HCT116 (cell line): ENCODE results near the gene PGA5. TPM values are rescaled to one million over a fixed set of nuclear protein-coding genes. Genes with fewer than 3 reads are reported as not detected.

Experiments
- ATAC-seq: fragments of 200-7000 bp; cut with Tn5 transposase; 2 replicates; pipeline ENCODE4 v1.9.1; 2020; ENCODE audit warnings: mild to moderate bottlenecking, moderate library complexity
- BruUV-seq: library from RNA; stranded (reverse); fragments of 400-500 nt; replicated peaks from 2 replicates; lab custom pipeline; 2021; lab: Mats Ljungman, UMichigan
- CTCF ChIA-PET: fragments of 300-600 bp; sonication (Branson Sonifier 250); formaldehyde crosslinking; loops from one replicate; lab custom pipeline; 2021; ENCODE audit warnings: antibody characterized with exemption; lab: Charles Lee
- POLR2A ChIA-PET: fragments of 300-600, 350-600 bp; sonication (Branson Sonifier 250); formaldehyde crosslinking; loops from one replicate; lab custom pipeline; 2021; ENCODE audit warnings: antibody characterized with exemption; lab: Charles Lee
- RAD21 ChIA-PET, 2 experiments: fragments of 300-600 bp; sonication (Branson Sonifier 250); formaldehyde crosslinking; loops; one replicate each; lab custom pipeline; 2023; ENCODE audit warnings: low total read pairs in 2 of 2; ENCODE audit not compliant: uncharacterized antibody in 2 of 2, unreplicated experiment in 2 of 2, low non-redundant PET in 1 of 2; lab: Charles Lee
- DNase-seq: peaks from one replicate; pipeline ENCODE4 v3.0.0-alpha.2; 2010; ENCODE audit warnings: low read depth, low spot score
- H2AFZ ChIP-seq: fragments of 200-600 bp; shearing (Covaris generic), sonication (generic); 2 replicates; pipeline ENCODE4 v1.6.1; 2017; ENCODE audit warnings: low read depth, mixed run types, mixed read lengths, antibody characterized with exemption, low read length; ENCODE audit not compliant: poor library complexity, severe bottlenecking
- H3K27ac ChIP-seq: 2 replicates; pipeline ENCODE4 v1.5.1; 2012; ENCODE audit warnings: low read depth, low read length
- H3K27me3 ChIP-seq: fragments of 200-600 bp; sonication (generic); 2 replicates; pipeline ENCODE4 v1.6.1; 2016; ENCODE audit warnings: mixed run types, low read length, mixed read lengths; ENCODE audit not compliant: insufficient read depth
- H3K36me3 ChIP-seq, 2 experiments: fragments of 200-500 bp in 1 of 2; fragments of 200-600 bp in 1 of 2; sonication (Bioruptor generic) in 1 of 2; sonication (generic) in 1 of 2; 2 replicates each; pipeline versions ENCODE4 v1.5.1 to v1.6.1; 2014 to 2016; ENCODE audit warnings: low read length in 2 of 2, inconsistent platforms in 1 of 2, mixed read lengths in 1 of 2, mixed run types in 1 of 2; ENCODE audit not compliant: insufficient read depth in 2 of 2, control insufficient read depth in 1 of 2
- H3K4me1 ChIP-seq, 2 experiments: fragments of 200-600 bp in 1 of 2; sonication (generic) in 1 of 2; 2 replicates each; pipeline versions ENCODE4 v1.5.1 to v1.6.1; 2012 to 2017; ENCODE audit warnings: low read length in 2 of 2, inconsistent platforms in 1 of 2, mild to moderate bottlenecking in 1 of 2, mixed read lengths in 1 of 2, mixed run types in 1 of 2, moderate library complexity in 1 of 2; ENCODE audit not compliant: insufficient read depth in 2 of 2, control insufficient read depth in 1 of 2
- H3K4me2 ChIP-seq: fragments of 200-600 bp; sonication (generic); 2 replicates; pipeline ENCODE4 v1.6.1; 2017; ENCODE audit warnings: mixed run types, low read length, mixed read lengths
- H3K4me3 ChIP-seq, 2 experiments: fragments of 200-600 bp in 1 of 2; sonication (generic) in 1 of 2; replicated peaks in 1 of 2; 2 replicates each; pipeline ENCODE4 v1.5.1; 2011 to 2016; ENCODE audit warnings: low read length in 2 of 2, control low read depth in 1 of 2, low read depth in 1 of 2, mild to moderate bottlenecking in 1 of 2, mixed read lengths in 1 of 2, mixed run types in 1 of 2
- H3K79me2 ChIP-seq: fragments of 200-600 bp; sonication (generic); 2 replicates; pipeline ENCODE4 v1.6.1; 2017; ENCODE audit warnings: mild to moderate bottlenecking, mixed run types, low read length, moderate library complexity, mixed read lengths; ENCODE audit not compliant: insufficient read depth
- H3K9ac ChIP-seq: fragments of 200-600 bp; sonication (generic); 2 replicates; pipeline ENCODE4 v1.6.1; 2016; ENCODE audit warnings: low read length, mixed read lengths
- H3K9me2 ChIP-seq: fragments of 200-600 bp; sonication (generic), shearing (Covaris generic); 2 replicates; pipeline ENCODE4 v1.6.1; 2017; ENCODE audit warnings: mixed run types, mild to moderate bottlenecking, moderate library complexity; ENCODE audit not compliant: insufficient read depth
- H3K9me3 ChIP-seq, 2 experiments: fragments of 200-500 bp in 1 of 2; fragments of 200-600 bp in 1 of 2; sonication (Bioruptor generic) in 1 of 2; sonication (generic) in 1 of 2; 2 replicates each; pipeline ENCODE4 v1.6.1; 2014 to 2017; ENCODE audit warnings: low read length in 2 of 2, mixed read lengths in 2 of 2, inconsistent platforms in 1 of 2, low read depth in 1 of 2, mild to moderate bottlenecking in 1 of 2, mixed run types in 1 of 2, moderate library complexity in 1 of 2; ENCODE audit not compliant: control insufficient read depth in 1 of 2, insufficient read depth in 1 of 2
- H4K20me1 ChIP-seq: fragments of 200-600 bp; sonication (generic), shearing (Covaris generic); 2 replicates; pipeline ENCODE4 v1.6.1; 2017; ENCODE audit warnings: mixed run types, mild to moderate bottlenecking, moderate library complexity; ENCODE audit not compliant: insufficient read depth
- CBX3 ChIP-seq: IDR thresholded peaks from 2 replicates; pipeline ENCODE4 v1.6.1; 2012; ENCODE audit warnings: low read depth
- CEBPB ChIP-seq: IDR thresholded peaks from 2 replicates; pipeline ENCODE4 v1.6.1; 2012; ENCODE audit warnings: low read depth
- ELF1 ChIP-seq: IDR thresholded peaks from 2 replicates; pipeline ENCODE4 v1.6.1; 2012; ENCODE audit warnings: low read depth, borderline replicate concordance
- EZH2 ChIP-seq: fragments of 200-600 bp; sonication (generic); IDR thresholded peaks from 2 replicates; pipeline ENCODE4 v1.6.1; 2017; ENCODE audit warnings: antibody characterized with exemption, mixed run types
- EZH2phosphoT487 ChIP-seq: fragments of 200-600 bp; IDR thresholded peaks from 2 replicates; pipeline ENCODE4 v1.6.1; 2018; ENCODE audit warnings: antibody characterized with exemption, borderline replicate concordance
- FOSL1 ChIP-seq: IDR thresholded peaks from 2 replicates; pipeline ENCODE4 v1.6.1; 2012; ENCODE audit warnings: low read depth
- JUND ChIP-seq: IDR thresholded peaks from 2 replicates; pipeline ENCODE4 v1.6.1; 2012
- POLR2A ChIP-seq: IDR thresholded peaks from 2 replicates; pipeline ENCODE4 v1.7.0; 2011; ENCODE audit warnings: borderline replicate concordance; ENCODE audit not compliant: insufficient read depth, insufficient read length; ENCODE audit errors: extremely low read depth
- POLR2AphosphoS5 ChIP-seq: IDR thresholded peaks from 2 replicates; pipeline ENCODE4 v1.6.1; 2011; ENCODE audit warnings: mild to moderate bottlenecking, low read depth, low read length, moderate library complexity
- RAD21 ChIP-seq: IDR thresholded peaks from 2 replicates; pipeline ENCODE4 v1.6.1; 2012; ENCODE audit warnings: low read depth, mild to moderate bottlenecking
- SIN3A ChIP-seq: IDR thresholded peaks from 2 replicates; pipeline ENCODE4 v1.6.1; 2012; ENCODE audit warnings: low read depth
- SP1 ChIP-seq: IDR thresholded peaks from 2 replicates; pipeline ENCODE4 v1.6.1; 2012; ENCODE audit warnings: low read depth
- SRF ChIP-seq: IDR thresholded peaks from 2 replicates; pipeline ENCODE4 v1.6.1; 2012; ENCODE audit warnings: low read depth
- TCF7L2 ChIP-seq: IDR thresholded peaks from 2 replicates; pipeline ENCODE4 v1.7.0; 2011; ENCODE audit warnings: borderline replicate concordance, inconsistent platforms; ENCODE audit not compliant: insufficient read depth, insufficient read length; ENCODE audit errors: extremely low read depth
- YY1 ChIP-seq: IDR thresholded peaks from 2 replicates; pipeline ENCODE4 v1.6.1; 2011; ENCODE audit warnings: low read length, low read depth, moderate library complexity, mild to moderate bottlenecking; ENCODE audit not compliant: insufficient replicate concordance; ENCODE audit errors: extremely low read depth
- intact Hi-C: fragments of 100-400 bp; cut with micrococcal nuclease; formaldehyde crosslinking; loops from 2 replicates; pipeline ENCODE4 v1.10.0; 2022
- total RNA-seq: library from RNA; stranded (reverse); gene quantifications from one replicate; pipeline ENCODE4 v1.2.1, GENCODE V29; 2021; ENCODE audit not compliant: unreplicated experiment
- TF ChIP-seq, protein P1 (sequence below): IDR thresholded peaks from 2 replicates; pipeline ENCODE4 v1.6.1; 2011; ENCODE audit warnings: mild to moderate bottlenecking, low read length, moderate library complexity; ENCODE audit not compliant: insufficient replicate concordance; ENCODE audit errors: extremely low read depth
- TF ChIP-seq, protein P2 (sequence below), 3 experiments: fragments of 200-600 bp in 1 of 3; sonication (generic) in 1 of 3; IDR thresholded peaks in 2 of 3; conservative IDR thresholded peaks in 1 of 3; 2 replicates each; pipeline ENCODE4 v1.5.1; 2012 to 2017; ENCODE audit warnings: low read depth in 2 of 3, low read length in 2 of 3, antibody characterized with exemption in 1 of 3, borderline replicate concordance in 1 of 3, control low read depth in 1 of 3, mild to moderate bottlenecking in 1 of 3, mixed read lengths in 1 of 3, mixed run types in 1 of 3, moderate library complexity in 1 of 3; ENCODE audit not compliant: insufficient read depth in 1 of 3
- TF ChIP-seq, protein P3 (sequence below): IDR thresholded peaks from 2 replicates; pipeline ENCODE4 v1.6.1; 2012; ENCODE audit warnings: low read depth
- TF ChIP-seq, protein P4 (sequence below): IDR thresholded peaks from 2 replicates; pipeline ENCODE4 v1.6.1; 2012
- TF ChIP-seq, protein P5 (sequence below): IDR thresholded peaks from 2 replicates; pipeline ENCODE4 v1.6.1; 2012

Gene PGA5
- total RNA-seq, 1 experiment from 2014 or later: not detected

DNA sequence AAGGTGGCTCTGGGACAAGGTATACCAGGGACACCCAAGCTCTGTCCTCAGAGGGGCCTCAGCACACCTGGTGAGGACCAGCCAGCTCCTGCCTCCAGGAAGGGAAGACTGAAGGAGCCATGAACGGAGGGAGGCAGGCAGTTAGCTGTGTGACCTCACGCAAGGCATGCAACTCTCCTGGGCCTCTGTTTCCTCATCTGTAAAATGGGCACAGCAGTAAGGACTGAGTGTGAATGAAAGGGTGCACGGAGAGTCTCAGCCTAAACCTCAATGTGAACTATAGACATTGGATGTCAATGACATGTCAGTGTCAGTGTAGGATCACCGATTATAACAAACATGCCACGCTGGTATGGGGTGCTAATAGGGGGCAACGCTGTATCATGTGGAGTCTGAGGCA is 18.4 kb downstream of the PGA5 start:
- DNase-seq: no peak
- ATAC-seq: no peak
- ChIA-PET POLR2A (no interaction called here), CTCF (no interaction called here), RAD21 (no interaction called here)
- H2AFZ ChIP-seq: no peak overlapping the region
- no peaks in the 10 kb centered on the region for H3K27me3 ChIP-seq
- no peak overlapping the region for H3K27ac ChIP-seq
- no peaks in the 10 kb centered on the region for H3K79me2 ChIP-seq
- no peak overlapping the region for H3K9ac ChIP-seq
- no peaks in the 10 kb centered on the region for H3K36me3 ChIP-seq
- BruUV-seq: no TSS peak
- intact Hi-C loops: no loop called here
- H3K9me3 ChIP-seq: no peaks in the 10 kb centered on the region
- H3K4me2 ChIP-seq: no peak overlapping the region
- H4K20me1 ChIP-seq: no peaks in the 10 kb centered on the region
- H3K4me3 ChIP-seq: no peak overlapping the region
- no peaks in the 10 kb centered on the region for H3K4me1 ChIP-seq
- no peak for TF ChIP-seq EZH2
- TF ChIP-seq SP1: no peak
- TF ChIP-seq CEBPB: no peak
- TF ChIP-seq ELF1: no peak
- TF ChIP-seq EZH2phosphoT487: no peak
- TF ChIP-seq SIN3A: no peak
- no peak for TF ChIP-seq POLR2A
- TF ChIP-seq CBX3: no peak
- no peak for TF ChIP-seq FOSL1
- TF ChIP-seq, protein P1, sequence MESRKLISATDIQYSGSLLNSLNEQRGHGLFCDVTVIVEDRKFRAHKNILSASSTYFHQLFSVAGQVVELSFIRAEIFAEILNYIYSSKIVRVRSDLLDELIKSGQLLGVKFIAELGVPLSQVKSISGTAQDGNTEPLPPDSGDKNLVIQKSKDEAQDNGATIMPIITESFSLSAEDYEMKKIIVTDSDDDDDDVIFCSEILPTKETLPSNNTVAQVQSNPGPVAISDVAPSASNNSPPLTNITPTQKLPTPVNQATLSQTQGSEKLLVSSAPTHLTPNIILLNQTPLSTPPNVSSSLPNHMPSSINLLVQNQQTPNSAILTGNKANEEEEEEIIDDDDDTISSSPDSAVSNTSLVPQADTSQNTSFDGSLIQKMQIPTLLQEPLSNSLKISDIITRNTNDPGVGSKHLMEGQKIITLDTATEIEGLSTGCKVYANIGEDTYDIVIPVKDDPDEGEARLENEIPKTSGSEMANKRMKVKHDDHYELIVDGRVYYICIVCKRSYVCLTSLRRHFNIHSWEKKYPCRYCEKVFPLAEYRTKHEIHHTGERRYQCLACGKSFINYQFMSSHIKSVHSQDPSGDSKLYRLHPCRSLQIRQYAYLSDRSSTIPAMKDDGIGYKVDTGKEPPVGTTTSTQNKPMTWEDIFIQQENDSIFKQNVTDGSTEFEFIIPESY: no peak
- TF ChIP-seq, protein P2, sequence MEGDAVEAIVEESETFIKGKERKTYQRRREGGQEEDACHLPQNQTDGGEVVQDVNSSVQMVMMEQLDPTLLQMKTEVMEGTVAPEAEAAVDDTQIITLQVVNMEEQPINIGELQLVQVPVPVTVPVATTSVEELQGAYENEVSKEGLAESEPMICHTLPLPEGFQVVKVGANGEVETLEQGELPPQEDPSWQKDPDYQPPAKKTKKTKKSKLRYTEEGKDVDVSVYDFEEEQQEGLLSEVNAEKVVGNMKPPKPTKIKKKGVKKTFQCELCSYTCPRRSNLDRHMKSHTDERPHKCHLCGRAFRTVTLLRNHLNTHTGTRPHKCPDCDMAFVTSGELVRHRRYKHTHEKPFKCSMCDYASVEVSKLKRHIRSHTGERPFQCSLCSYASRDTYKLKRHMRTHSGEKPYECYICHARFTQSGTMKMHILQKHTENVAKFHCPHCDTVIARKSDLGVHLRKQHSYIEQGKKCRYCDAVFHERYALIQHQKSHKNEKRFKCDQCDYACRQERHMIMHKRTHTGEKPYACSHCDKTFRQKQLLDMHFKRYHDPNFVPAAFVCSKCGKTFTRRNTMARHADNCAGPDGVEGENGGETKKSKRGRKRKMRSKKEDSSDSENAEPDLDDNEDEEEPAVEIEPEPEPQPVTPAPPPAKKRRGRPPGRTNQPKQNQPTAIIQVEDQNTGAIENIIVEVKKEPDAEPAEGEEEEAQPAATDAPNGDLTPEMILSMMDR (IDR thresholded peaks at IDR 0.05 in 2 of 3, conservative IDR thresholded peaks at IDR 0.05 in 1 of 3; ENCODE audit: borderline replicate concordance in 1 of 3, insufficient read depth in 1 of 3, low read depth in 2 of 3, low read length in 2 of 3): no peak
- TF ChIP-seq, protein P3, sequence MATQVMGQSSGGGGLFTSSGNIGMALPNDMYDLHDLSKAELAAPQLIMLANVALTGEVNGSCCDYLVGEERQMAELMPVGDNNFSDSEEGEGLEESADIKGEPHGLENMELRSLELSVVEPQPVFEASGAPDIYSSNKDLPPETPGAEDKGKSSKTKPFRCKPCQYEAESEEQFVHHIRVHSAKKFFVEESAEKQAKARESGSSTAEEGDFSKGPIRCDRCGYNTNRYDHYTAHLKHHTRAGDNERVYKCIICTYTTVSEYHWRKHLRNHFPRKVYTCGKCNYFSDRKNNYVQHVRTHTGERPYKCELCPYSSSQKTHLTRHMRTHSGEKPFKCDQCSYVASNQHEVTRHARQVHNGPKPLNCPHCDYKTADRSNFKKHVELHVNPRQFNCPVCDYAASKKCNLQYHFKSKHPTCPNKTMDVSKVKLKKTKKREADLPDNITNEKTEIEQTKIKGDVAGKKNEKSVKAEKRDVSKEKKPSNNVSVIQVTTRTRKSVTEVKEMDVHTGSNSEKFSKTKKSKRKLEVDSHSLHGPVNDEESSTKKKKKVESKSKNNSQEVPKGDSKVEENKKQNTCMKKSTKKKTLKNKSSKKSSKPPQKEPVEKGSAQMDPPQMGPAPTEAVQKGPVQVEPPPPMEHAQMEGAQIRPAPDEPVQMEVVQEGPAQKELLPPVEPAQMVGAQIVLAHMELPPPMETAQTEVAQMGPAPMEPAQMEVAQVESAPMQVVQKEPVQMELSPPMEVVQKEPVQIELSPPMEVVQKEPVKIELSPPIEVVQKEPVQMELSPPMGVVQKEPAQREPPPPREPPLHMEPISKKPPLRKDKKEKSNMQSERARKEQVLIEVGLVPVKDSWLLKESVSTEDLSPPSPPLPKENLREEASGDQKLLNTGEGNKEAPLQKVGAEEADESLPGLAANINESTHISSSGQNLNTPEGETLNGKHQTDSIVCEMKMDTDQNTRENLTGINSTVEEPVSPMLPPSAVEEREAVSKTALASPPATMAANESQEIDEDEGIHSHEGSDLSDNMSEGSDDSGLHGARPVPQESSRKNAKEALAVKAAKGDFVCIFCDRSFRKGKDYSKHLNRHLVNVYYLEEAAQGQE: no peak
- no peak for TF ChIP-seq SRF
- TF ChIP-seq RAD21: no peak
- no peak for TF ChIP-seq POLR2AphosphoS5
- TF ChIP-seq YY1: no peak
- TF ChIP-seq TCF7L2: no peak
- no peak for TF ChIP-seq JUND
- TF ChIP-seq, protein P4, sequence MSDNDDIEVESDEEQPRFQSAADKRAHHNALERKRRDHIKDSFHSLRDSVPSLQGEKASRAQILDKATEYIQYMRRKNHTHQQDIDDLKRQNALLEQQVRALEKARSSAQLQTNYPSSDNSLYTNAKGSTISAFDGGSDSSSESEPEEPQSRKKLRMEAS: no peak
- TF ChIP-seq, protein P5, sequence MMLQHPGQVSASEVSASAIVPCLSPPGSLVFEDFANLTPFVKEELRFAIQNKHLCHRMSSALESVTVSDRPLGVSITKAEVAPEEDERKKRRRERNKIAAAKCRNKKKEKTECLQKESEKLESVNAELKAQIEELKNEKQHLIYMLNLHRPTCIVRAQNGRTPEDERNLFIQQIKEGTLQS: no peak
- H3K9me2 ChIP-seq: no peaks in the 10 kb centered on the region
